Measurements from ENCODE around the gene ATRN. TPM values are rescaled to one million over a fixed set of nuclear protein-coding genes. Genes with fewer than 3 reads are reported as not detected.
A peak's percentile ranks its signal among the peaks of the same experiment; 100 is the strongest.

Gene ATRN
- total RNA-seq, 6 donors from 2014 or later = 13.6 to 39.5 (median 27.0) TPM

- no peak for DNase-seq
- H3K27ac ChIP-seq = no peak overlapping the region
- H3K4me3 ChIP-seq = no peak overlapping the region
- no peaks in the 10 kb centered on the region for H3K27me3 ChIP-seq
- H3K9me3 ChIP-seq = no peaks in the 10 kb centered on the region
- H3K4me1 ChIP-seq = no peaks in the 10 kb centered on the region
- peak in 1 of 2 donors; percentile 14 for ATAC-seq (ENCODE audit: low FRiP score in 2 of 2)
- 83 to 94% methylated on average over 2 of the region's 2 CpGs for WGBS, 2 donors
- TF ChIP-seq POLR2A (IDR thresholded peaks at IDR 0.05) (no peak), CTCF (IDR thresholded peaks at IDR 0.05) (no peak), EP300 (IDR thresholded peaks at IDR 0.05) (no peak), POLR2AphosphoS5 (IDR thresholded peaks at IDR 0.05) (no peak)
- H3K36me3 ChIP-seq = no peaks in the 10 kb centered on the region
Measured at GRCh38 chr20:3447321-3447720, 23.5 kb upstream of the ATRN start.

- Histone ChIP-seq H3K36me3 (no peaks in the 10 kb centered on the region), H3K4me3 (no peak overlapping the region), H3K9me3 (no peaks in the 10 kb centered on the region), H3K4me1 (no peaks in the 10 kb centered on the region), H3K27ac (no peak overlapping the region), H3K27me3 (no peaks in the 10 kb centered on the region)
- DNase-seq (no peak), ATAC-seq (ENCODE audit: low FRiP score in 2 of 2) (no peak)
- TF ChIP-seq POLR2AphosphoS5 (IDR thresholded peaks at IDR 0.05) (no peak), EP300 (IDR thresholded peaks at IDR 0.05) (no peak), CTCF (IDR thresholded peaks at IDR 0.05) (no peak), POLR2A (IDR thresholded peaks at IDR 0.05) (no peak)
- WGBS, 2 donors = 64 to 71% methylated on average over 1 of the region's 1 CpG
Measured at GRCh38 chr20:3449319-3449718, 21.5 kb upstream of the ATRN start.

DNA sequence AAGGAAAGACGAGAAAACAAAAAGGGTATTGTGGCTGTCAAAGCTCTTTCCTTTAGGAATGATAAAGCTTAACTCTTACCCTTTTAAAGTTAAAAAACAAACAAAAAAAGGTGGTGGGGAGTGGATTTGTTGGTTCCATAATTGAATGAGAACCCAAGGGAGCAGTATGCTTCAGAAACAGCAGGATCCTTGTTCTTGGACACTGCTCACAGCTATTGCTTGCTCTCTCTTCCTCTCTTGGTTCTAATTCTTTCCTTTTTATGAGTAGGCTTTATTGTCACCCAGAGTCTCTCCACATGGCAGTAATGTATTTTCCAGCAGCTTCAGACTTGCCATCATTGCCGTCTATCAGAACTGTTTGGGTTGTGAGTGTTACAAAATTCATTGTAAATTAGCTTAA lies 18.7 kb upstream of the ATRN start:
- H3K36me3 ChIP-seq = no peaks in the 10 kb centered on the region
- ATAC-seq (ENCODE audit: low FRiP score in 2 of 2) = no peak
- H3K9me3 ChIP-seq = no peaks in the 10 kb centered on the region
- no peaks in the 10 kb centered on the region for H3K27me3 ChIP-seq
- no peak overlapping the region for H3K27ac ChIP-seq
- H3K4me1 ChIP-seq = no peaks in the 10 kb centered on the region
- H3K4me3 ChIP-seq = no peak overlapping the region
- 81 to 83% methylated on average over 2 of the region's 2 CpGs for WGBS, 2 donors
- TF ChIP-seq EP300 (IDR thresholded peaks at IDR 0.05) (no peak), POLR2AphosphoS5 (IDR thresholded peaks at IDR 0.05) (no peak), POLR2A (IDR thresholded peaks at IDR 0.05) (no peak), CTCF (IDR thresholded peaks at IDR 0.05) (no peak)
- no peak for DNase-seq

DNA sequence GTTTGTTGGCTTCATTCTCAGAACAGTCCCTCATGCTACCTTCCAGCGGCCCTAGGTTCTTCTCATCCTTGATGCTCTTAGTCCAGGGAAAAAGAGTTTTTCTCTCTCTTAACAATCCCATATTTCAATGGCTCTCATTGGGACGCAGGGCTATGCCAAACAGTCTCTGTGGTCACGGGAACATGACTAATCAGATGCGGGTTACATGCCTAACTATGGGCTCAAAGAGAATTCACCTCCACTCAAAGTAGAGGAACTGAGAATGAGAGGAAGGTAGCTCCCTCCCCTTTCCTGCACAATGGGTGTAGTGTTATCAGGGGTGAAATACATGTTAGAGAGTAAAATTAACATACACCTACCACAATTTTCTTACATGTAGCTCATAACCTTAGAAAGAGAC lies 18.1 kb upstream of the ATRN start:
- 75 to 90% methylated on average over 4 of the region's 4 CpGs for WGBS, 2 donors
- Histone ChIP-seq H3K27me3 (no peaks in the 10 kb centered on the region), H3K36me3 (no peaks in the 10 kb centered on the region), H3K27ac (no peak overlapping the region), H3K4me1 (no peaks in the 10 kb centered on the region), H3K9me3 (no peaks in the 10 kb centered on the region), H3K4me3 (no peak overlapping the region)
- no peak for TF ChIP-seq EP300 (IDR thresholded peaks at IDR 0.05)
- no peak for TF ChIP-seq CTCF (IDR thresholded peaks at IDR 0.05)
- TF ChIP-seq POLR2AphosphoS5 (IDR thresholded peaks at IDR 0.05) = no peak
- TF ChIP-seq POLR2A (IDR thresholded peaks at IDR 0.05) = no peak
- DNase-seq (no peak), ATAC-seq (ENCODE audit: low FRiP score in 2 of 2) (no peak)

DNA sequence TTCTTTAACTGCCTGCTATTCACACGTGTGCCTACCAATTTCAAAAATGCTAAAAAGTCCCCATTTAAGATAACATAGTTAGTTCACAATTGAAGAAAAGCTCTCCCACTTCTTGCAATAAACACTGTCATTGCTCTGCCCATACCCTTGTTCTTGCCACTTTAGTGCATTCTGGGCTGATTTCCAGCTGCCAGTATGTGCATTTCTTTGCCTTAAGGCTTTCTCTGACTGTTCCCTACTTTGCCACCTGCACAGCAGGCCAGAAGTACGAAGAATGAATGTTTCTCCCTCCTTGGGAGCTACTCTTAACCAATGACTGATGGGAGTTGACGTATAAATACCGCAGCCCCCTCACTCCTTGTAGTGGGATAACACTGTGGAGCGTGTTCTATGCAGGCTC lies 16.0 kb upstream of the ATRN start:
- no peaks in the 10 kb centered on the region for H3K9me3 ChIP-seq
- no peaks in the 10 kb centered on the region for H3K27me3 ChIP-seq
- no peak overlapping the region for H3K4me3 ChIP-seq
- no peaks in the 10 kb centered on the region for H3K4me1 ChIP-seq
- no peak for TF ChIP-seq POLR2AphosphoS5 (IDR thresholded peaks at IDR 0.05)
- no peak for TF ChIP-seq POLR2A (IDR thresholded peaks at IDR 0.05)
- H3K27ac ChIP-seq = no peak overlapping the region
- ATAC-seq (ENCODE audit: low FRiP score in 2 of 2) = no peak
- DNase-seq = no peak
- WGBS, 2 donors = 63 to 71% methylated on average over 5 of the region's 5 CpGs
- no peaks in the 10 kb centered on the region for H3K36me3 ChIP-seq
